ENCODE measurements around the gene PPM1D.

PPM1D gene

GRCh38 chr17:60647705-60648104 is 47.7 kb downstream of the PPM1D start:
- Histone ChIP-seq H4K12ac (ENCODE audit: low read depth, low read length) (no peak overlapping the region), H4K91ac (ENCODE audit: low read depth, low read length) (no peak overlapping the region), H2AK5ac (ENCODE audit: low read length) (no peak overlapping the region), H3K23ac (ENCODE audit: low read length) (no peak overlapping the region), H3K9ac (ENCODE audit: low read length) (no peak overlapping the region), H3K27me3 (ENCODE audit: insufficient read depth, low read length) (no peaks in the 10 kb centered on the region), H3K4me1 (ENCODE audit: control insufficient read depth in 1 of 2, insufficient read depth in 2 of 2, low read length in 2 of 2) (no peaks in the 10 kb centered on the region), H2BK12ac (ENCODE audit: low read length) (no peak overlapping the region), H3K27ac (ENCODE audit: low read depth, low read length) (no peak overlapping the region), H3K14ac (ENCODE audit: low read length) (no peak overlapping the region), H3K4ac (ENCODE audit: low read depth, low read length) (no peak overlapping the region), H3K36me3 (ENCODE audit: control insufficient read depth in 1 of 2, insufficient read depth in 2 of 2, low read length in 2 of 2) (peaks cover 9 to 16% of the 10 kb centered on the region in 2 experiments), H4K8ac (ENCODE audit: low read depth, low read length) (no peak overlapping the region), H3K4me3 (ENCODE audit: low read depth, low read length) (no peak overlapping the region), H3K18ac (ENCODE audit: low read length) (no peak overlapping the region), H3K4me2 (ENCODE audit: low read length) (no peak overlapping the region), H2BK120ac (ENCODE audit: insufficient read depth, low read length, poor library complexity) (no peak overlapping the region), H3K79me2 (ENCODE audit: control insufficient read depth, insufficient read depth, low read length, poor library complexity) (no peaks in the 10 kb centered on the region), H2BK5ac (ENCODE audit: low read depth, low read length, poor library complexity) (no peak overlapping the region), H3K79me1 (ENCODE audit: low read length) (no peaks in the 10 kb centered on the region), H2AFZ (ENCODE audit: insufficient read depth, low read length, poor library complexity) (no peak overlapping the region), H3K9me3 (ENCODE audit: insufficient read depth, low read depth, low read length) (no peaks in the 10 kb centered on the region)
- no CpG with 5 or more reads among the region's 1 CpG for WGBS (ENCODE audit: extremely low coverage, insufficient coverage, insufficient read length)
- no peak for DNase-seq

DNA sequence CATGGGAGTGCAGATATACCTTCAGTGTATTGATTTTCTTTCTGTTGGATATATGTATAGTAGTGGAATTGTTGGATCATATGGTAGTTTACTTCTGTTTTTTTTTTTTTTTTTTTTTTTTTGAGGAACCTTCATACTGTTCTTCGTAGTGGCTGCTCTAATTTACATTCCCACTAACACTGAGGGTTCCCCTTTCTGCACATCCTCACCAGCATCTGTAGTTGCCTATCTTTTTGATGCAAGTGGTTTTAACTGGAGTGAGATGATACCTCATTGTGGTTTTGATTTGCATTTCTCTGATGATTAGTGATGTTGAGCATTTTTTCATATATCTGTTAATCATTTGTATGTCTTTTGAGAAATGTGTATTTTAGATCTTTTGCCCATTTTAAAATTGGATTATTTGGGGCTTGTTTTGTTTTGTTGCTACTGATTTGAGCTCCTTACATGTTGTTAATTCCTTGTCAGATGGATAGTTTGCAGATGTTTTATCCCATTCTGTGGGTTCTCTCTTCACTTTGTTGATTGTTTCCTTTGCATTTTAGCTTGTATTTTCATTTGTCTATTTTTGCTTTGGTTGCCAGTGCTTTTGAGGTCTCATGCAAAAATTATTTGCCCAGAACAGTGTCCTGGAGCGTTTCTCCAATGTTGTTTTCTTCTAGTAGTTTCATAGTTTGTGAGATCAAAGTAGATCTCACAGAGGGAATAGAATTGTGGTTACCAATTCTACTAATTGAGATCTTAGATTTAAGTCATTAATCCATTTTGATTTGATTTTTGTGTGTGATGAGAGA is 52.7 kb downstream of the PPM1D start:
- Histone ChIP-seq H2AK5ac (ENCODE audit: low read length) (no peak overlapping the region), H3K14ac (ENCODE audit: low read length) (no peak overlapping the region), H3K4me2 (ENCODE audit: low read length) (no peak overlapping the region), H3K18ac (ENCODE audit: low read length) (no peak overlapping the region), H3K4me3 (ENCODE audit: low read depth, low read length) (no peak overlapping the region), H3K9me3 (ENCODE audit: insufficient read depth, low read depth, low read length) (no peaks in the 10 kb centered on the region), H3K9ac (ENCODE audit: low read length) (no peak overlapping the region), H3K27ac (ENCODE audit: low read depth, low read length) (no peak overlapping the region), H2AFZ (ENCODE audit: insufficient read depth, low read length, poor library complexity) (no peak overlapping the region), H2BK12ac (ENCODE audit: low read length) (no peak overlapping the region), H3K79me2 (ENCODE audit: control insufficient read depth, insufficient read depth, low read length, poor library complexity) (no peaks in the 10 kb centered on the region), H3K79me1 (ENCODE audit: low read length) (no peaks in the 10 kb centered on the region), H4K8ac (ENCODE audit: low read depth, low read length) (no peak overlapping the region), H3K36me3 (ENCODE audit: control insufficient read depth in 1 of 2, insufficient read depth in 2 of 2, low read length in 2 of 2) (peaks cover 8 to 18% of the 10 kb centered on the region in 2 experiments), H3K23ac (ENCODE audit: low read length) (no peak overlapping the region), H4K12ac (ENCODE audit: low read depth, low read length) (no peak overlapping the region), H2BK5ac (ENCODE audit: low read depth, low read length, poor library complexity) (no peak overlapping the region), H3K4me1 (ENCODE audit: control insufficient read depth in 1 of 2, insufficient read depth in 2 of 2, low read length in 2 of 2) (no peaks in the 10 kb centered on the region), H3K4ac (ENCODE audit: low read depth, low read length) (no peak overlapping the region), H4K91ac (ENCODE audit: low read depth, low read length) (no peak overlapping the region), H2BK120ac (ENCODE audit: insufficient read depth, low read length, poor library complexity) (no peak overlapping the region), H3K27me3 (ENCODE audit: insufficient read depth, low read length) (no peaks in the 10 kb centered on the region)
- no peak for DNase-seq
- no CpG with 5 or more reads among the region's 2 CpGs for WGBS (ENCODE audit: extremely low coverage, insufficient coverage, insufficient read length)

- Histone ChIP-seq H3K27me3 (ENCODE audit: insufficient read depth, low read length) (no peaks in the 10 kb centered on the region), H2BK12ac (ENCODE audit: low read length) (no peak overlapping the region), H2BK120ac (ENCODE audit: insufficient read depth, low read length, poor library complexity) (no peak overlapping the region), H2AK5ac (ENCODE audit: low read length) (no peak overlapping the region), H3K14ac (ENCODE audit: low read length) (no peak overlapping the region), H4K91ac (ENCODE audit: low read depth, low read length) (no peak overlapping the region), H3K4ac (ENCODE audit: low read depth, low read length) (no peak overlapping the region), H3K23ac (ENCODE audit: low read length) (no peak overlapping the region), H3K4me1 (ENCODE audit: control insufficient read depth in 1 of 2, insufficient read depth in 2 of 2, low read length in 2 of 2) (no peaks in the 10 kb centered on the region), H3K9ac (ENCODE audit: low read length) (no peak overlapping the region), H3K79me1 (ENCODE audit: low read length) (no peaks in the 10 kb centered on the region), H3K27ac (ENCODE audit: low read depth, low read length) (no peak overlapping the region), H3K4me2 (ENCODE audit: low read length) (no peak overlapping the region), H3K18ac (ENCODE audit: low read length) (no peak overlapping the region), H3K36me3 (ENCODE audit: control insufficient read depth in 1 of 2, insufficient read depth in 2 of 2, low read length in 2 of 2) (peaks cover 6 to 17% of the 10 kb centered on the region in 2 experiments), H2AFZ (ENCODE audit: insufficient read depth, low read length, poor library complexity) (no peak overlapping the region), H4K12ac (ENCODE audit: low read depth, low read length) (no peak overlapping the region), H3K79me2 (ENCODE audit: control insufficient read depth, insufficient read depth, low read length, poor library complexity) (no peaks in the 10 kb centered on the region), H3K9me3 (ENCODE audit: insufficient read depth, low read depth, low read length) (no peaks in the 10 kb centered on the region), H3K4me3 (ENCODE audit: low read depth, low read length) (no peak overlapping the region), H4K8ac (ENCODE audit: low read depth, low read length) (no peak overlapping the region), H2BK5ac (ENCODE audit: low read depth, low read length, poor library complexity) (no peak overlapping the region)
- WGBS (ENCODE audit: extremely low coverage, insufficient coverage, insufficient read length): no CpG with 5 or more reads among the region's 1 CpG
- no peak for DNase-seq
Observed at GRCh38 chr17:60653569-60653968, 53.6 kb downstream of the PPM1D start.

- no peak overlapping the region for H4K91ac ChIP-seq (ENCODE audit: low read depth, low read length)
- H3K36me3 ChIP-seq (ENCODE audit: control insufficient read depth in 1 of 2, insufficient read depth in 2 of 2, low read length in 2 of 2): peaks cover 1 to 9% of the 10 kb centered on the region in 2 experiments
- H3K27ac ChIP-seq (ENCODE audit: low read depth, low read length): no peak overlapping the region
- H4K12ac ChIP-seq (ENCODE audit: low read depth, low read length): no peak overlapping the region
- H3K79me1 ChIP-seq (ENCODE audit: low read length): no peaks in the 10 kb centered on the region
- no peak overlapping the region for H3K4me3 ChIP-seq (ENCODE audit: low read depth, low read length)
- H3K9me3 ChIP-seq (ENCODE audit: insufficient read depth, low read depth, low read length): no peaks in the 10 kb centered on the region
- H3K18ac ChIP-seq (ENCODE audit: low read length): no peak overlapping the region
- H3K79me2 ChIP-seq (ENCODE audit: control insufficient read depth, insufficient read depth, low read length, poor library complexity): no peaks in the 10 kb centered on the region
- peak in 1 of 2 donors; percentile 25 for DNase-seq
- no peak overlapping the region for H3K4me2 ChIP-seq (ENCODE audit: low read length)
- H3K27me3 ChIP-seq (ENCODE audit: insufficient read depth, low read length): no peaks in the 10 kb centered on the region
- no peak overlapping the region for H2AK5ac ChIP-seq (ENCODE audit: low read length)
- no peaks in the 10 kb centered on the region for H3K4me1 ChIP-seq (ENCODE audit: control insufficient read depth in 1 of 2, insufficient read depth in 2 of 2, low read length in 2 of 2)
- H4K8ac ChIP-seq (ENCODE audit: low read depth, low read length): no peak overlapping the region
- H3K14ac ChIP-seq (ENCODE audit: low read length): no peak overlapping the region
- H3K4ac ChIP-seq (ENCODE audit: low read depth, low read length): no peak overlapping the region
- no peak overlapping the region for H2BK120ac ChIP-seq (ENCODE audit: insufficient read depth, low read length, poor library complexity)
- H3K23ac ChIP-seq (ENCODE audit: low read length): no peak overlapping the region
- H2BK12ac ChIP-seq (ENCODE audit: low read length): no peak overlapping the region
- no peak overlapping the region for H3K9ac ChIP-seq (ENCODE audit: low read length)
- no peak overlapping the region for H2BK5ac ChIP-seq (ENCODE audit: low read depth, low read length, poor library complexity)
- no peak overlapping the region for H2AFZ ChIP-seq (ENCODE audit: insufficient read depth, low read length, poor library complexity)
- no CpG with 5 or more reads among the region's 5 CpGs for WGBS (ENCODE audit: extremely low coverage, insufficient coverage, insufficient read length)
Observed at GRCh38 chr17:60656499-60656898, 56.5 kb downstream of the PPM1D start.

Measured in trophoblast cell (in vitro differentiated cells and primary cell).